GM19397 (cell line): ENCODE measurements around the gene APOL3.
"Not testable (repeated sequence)": the region's sequence is repeated elsewhere in the genome, so short reads cannot be mapped to it uniquely, and the experiment has no call there.

Experiments
- ATAC-seq: cut with Tn5 transposase; IDR thresholded peaks from one replicate; pipeline ENCODE4 v1.9.1; 2021; ENCODE audit warnings: mild to moderate bottlenecking, moderate library complexity; ENCODE audit not compliant: unreplicated experiment

The APOL3 gene

GRCh38 chr22:36162127-36163034 is 1.8 kb upstream of the APOL3 start:
- no peak for ATAC-seq

- not testable (repeated sequence) for ATAC-seq
Measured at GRCh38 chr22:36161793-36162126, 1.2 kb upstream of the APOL3 start.

- ATAC-seq: no peak
Measured at GRCh38 chr22:36156515-36157419, 3.8 kb downstream of the APOL3 start.

DNA sequence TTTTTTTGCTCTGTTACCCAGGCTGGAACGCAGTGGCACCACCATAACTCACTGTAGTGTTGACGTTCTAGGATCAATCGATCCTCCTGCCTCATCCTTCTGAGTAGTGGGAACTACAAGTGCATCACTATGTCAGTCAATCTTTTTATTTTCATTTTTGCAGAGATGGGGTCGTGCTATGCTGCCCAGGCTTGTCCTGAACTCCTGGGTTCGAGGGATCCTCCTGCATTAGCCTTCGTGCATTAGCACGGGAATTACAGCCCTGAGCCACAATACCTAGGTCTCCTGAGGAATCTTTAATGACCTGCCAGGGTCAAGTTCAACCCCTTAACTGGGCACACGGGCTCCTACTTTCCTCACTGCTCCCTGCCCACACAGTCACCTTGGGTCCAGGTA is 4.4 kb downstream of the APOL3 start:
- ATAC-seq: no peak

DNA sequence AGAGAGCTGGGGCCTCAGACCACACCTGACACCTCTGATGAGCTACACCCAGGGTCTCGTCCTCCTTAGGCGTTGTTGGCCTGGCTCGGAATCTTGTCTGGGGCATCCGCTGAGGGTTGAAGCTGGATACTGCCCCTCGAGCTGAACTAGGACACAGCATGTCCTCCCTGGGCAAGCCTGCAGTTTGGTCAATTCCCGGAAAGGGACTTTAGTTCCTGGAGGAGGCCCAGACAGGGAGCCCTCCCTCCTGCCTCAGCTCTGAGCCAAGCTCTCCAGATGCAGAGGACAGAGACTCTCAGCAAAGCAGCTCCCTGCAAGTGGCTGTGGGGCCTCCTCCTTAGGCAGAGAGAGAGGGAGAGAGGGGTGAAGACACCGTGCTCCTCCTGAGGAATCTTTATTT is 4.9 kb downstream of the APOL3 start:
- ATAC-seq: no peak

- ATAC-seq: no peak
Measured at GRCh38 chr22:36154423-36154945, 6.1 kb downstream of the APOL3 start.

DNA sequence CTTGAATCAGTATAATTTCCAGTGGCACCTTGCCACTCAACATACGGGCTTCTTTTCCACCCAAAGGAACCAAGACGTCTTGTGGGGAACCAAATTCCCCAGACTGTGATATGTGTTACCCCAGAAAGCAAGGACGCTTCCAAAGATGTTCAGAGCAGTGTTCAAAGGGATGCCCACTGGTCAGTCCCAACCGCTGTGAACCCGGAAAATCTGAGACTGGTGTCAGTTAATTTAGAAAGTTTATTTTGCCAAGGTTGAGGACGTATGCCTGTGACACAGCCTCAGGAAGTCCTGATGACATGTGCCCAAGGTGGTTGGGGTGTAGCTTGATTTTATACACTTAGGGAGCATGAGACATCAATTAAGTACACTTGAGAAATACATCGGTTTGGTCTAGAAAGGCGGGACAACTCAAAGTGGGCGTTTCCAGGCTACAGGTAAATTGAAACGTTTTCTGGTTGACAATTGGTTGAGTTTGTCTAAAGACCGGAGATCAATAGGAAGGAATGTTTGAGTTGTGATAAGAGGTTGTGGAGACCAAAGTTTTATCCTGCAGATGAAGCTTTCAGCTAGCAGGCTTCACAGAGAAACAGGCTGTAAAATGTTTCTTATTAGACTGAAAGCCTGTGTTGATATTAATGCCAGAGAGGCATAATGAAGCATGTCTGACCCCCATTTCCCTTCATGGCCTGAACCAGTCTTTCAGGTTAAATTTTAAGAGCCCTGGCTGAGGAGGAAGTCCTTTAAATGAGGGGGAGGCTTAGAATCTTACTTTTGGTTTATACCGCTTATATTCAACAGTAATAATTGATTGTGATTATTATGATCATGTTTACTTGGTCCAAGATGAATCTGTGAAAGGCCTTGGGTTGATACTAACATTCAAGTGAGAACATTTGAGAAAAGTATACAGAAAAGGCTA is 6.8 kb downstream of the APOL3 start:
- no peak for ATAC-seq

DNA sequence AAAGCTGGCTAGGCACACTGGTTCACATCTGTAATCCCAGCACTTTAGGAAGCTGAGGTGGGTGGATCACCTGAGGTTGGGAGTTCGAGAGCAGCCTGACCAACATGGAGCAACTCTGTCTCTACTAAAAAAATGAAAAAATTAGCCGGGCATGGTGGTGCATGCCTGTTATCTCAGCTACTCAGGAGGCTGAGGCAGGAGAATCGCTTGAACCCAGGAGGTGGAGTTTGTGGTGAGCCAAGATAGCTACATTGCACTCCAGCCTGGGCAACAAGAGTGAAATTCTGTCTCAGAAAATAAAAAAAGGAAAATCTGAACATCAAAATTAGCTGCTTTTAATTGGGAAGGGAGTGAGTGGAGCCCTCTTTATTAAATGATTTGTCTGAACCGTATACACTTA is 7.7 kb downstream of the APOL3 start:
- ATAC-seq: not testable (repeated sequence)

DNA sequence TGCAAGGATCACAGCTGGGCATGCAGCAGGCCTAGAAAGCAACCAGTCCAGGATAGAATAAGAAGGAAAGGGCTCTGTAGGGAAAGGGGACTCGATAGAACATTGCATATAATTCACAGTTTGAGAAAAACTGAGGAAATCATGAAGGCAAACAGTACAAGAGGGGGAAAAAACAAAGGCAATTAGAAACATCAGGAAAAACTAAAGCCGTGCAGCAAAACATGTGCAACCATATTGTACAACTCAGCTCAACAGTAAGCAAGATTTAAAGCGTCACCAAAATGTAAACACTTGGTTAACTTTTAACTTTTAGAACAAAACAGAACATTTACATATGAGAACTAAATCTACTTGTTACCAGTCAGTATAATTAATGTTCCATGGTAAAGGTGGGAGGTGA is 8.5 kb downstream of the APOL3 start:
- no peak for ATAC-seq

DNA sequence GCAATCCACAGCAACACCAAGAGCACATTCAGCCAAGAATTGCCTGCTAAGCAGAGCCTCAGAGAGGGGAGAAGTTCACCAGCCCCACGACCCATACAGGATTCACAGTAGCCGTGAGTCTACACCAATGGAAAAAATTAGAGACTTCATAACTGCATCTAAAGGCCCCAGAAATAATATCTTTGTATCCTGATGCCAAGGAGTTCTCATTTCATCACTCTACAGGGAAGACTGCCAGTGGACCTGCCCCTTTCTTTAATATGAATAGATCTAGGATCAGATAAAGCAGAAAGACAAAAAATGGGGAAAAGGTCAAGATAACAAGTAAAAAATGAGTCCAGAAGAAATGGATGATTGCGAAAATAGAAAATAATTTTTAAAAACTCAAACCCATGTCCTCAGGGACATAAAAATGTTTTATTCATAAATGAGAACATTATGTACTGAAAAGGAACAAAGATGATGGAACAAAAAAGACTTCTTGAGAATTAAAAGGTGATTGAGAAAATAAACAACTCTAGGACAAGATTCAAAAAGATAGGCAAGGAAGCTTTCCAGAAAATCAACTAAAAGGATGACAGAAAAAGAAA is 9.5 kb downstream of the APOL3 start:
- no peak for ATAC-seq

GRCh38 chr22:36149441-36149840 is 11.1 kb downstream of the APOL3 start:
- no peak for ATAC-seq

GRCh38 chr22:36148411-36148810 is 12.1 kb downstream of the APOL3 start:
- no peak for ATAC-seq

DNA sequence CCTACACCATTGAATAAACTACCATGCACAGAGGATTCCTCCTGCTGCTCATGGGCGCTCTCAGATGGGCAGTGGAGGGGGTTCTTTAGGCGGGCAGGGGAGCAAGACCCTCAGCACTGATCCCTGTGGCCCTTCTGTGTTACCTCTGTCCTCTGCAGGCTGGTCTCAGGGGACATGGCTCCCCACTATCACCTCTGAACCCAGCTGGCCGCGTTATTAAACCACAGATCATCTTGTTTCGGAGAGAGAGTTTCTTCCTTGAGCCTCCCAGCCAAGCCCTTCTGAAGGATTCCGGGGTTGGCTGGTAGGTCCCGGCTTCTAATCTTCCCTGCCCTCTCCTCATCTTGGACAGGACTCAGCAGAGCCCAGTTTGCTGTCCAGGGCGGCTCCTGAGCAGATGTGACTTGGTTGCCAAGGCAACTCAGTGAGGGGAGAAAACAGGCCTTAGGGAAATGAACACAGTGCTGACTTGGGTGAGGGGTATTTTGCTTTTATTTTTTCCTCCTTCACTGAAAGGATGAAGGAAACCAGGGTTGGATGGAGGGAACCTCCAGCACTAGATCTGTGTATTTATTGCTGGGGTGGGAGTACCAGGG is 13.3 kb downstream of the APOL3 start:
- ATAC-seq: no peak

DNA sequence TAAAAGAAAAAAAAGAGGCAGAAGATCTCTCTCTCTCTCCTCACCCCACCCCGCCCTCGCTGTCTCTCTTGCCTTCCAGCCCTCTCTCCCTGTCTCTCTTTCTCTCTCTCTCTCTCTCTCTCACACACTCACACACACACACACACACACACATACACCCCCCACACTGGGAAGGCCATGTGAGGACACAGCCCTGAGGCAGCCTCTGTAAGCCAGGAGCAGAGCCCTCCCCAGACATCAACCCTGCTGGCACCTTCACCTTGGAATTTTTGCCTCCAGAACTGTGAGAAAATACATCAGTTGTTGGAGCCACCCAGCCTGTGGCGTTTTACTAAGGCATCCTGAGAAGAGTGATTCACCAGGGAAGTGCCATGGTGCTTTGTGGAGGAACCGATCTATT is 14.7 kb downstream of the APOL3 start:
- no peak for ATAC-seq

DNA sequence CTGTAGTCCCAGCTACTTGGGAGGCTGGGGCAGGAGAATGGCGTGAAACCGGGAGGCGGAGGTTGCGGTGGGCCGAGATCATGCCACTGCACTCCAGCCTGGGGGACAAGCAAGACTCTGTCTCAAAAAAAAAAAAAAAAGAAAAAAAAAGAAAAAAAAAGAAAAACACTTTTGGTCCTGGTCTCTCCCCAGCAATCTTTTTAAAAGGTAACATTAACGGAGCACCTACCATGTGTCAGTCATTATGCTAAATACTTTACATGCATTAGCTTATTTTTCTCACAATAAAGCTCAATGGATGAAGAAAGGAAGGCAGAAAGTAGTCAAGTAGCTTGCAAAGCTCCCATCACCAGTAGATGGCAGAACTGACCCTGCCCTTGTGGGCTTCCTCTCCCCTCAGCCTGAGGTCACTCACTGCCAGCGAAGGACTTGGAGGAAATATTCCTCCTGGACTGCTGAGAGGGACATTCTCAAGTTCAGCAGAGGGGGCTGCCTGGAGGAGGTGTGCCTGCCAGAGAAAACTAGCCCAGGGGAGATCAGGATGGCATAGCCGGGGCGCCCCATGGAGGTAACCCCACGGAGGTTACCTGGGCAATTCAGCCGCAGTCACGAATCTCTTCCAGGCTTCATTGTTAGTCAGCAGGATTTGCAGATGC is 15.5 kb downstream of the APOL3 start:
- ATAC-seq: no peak

DNA sequence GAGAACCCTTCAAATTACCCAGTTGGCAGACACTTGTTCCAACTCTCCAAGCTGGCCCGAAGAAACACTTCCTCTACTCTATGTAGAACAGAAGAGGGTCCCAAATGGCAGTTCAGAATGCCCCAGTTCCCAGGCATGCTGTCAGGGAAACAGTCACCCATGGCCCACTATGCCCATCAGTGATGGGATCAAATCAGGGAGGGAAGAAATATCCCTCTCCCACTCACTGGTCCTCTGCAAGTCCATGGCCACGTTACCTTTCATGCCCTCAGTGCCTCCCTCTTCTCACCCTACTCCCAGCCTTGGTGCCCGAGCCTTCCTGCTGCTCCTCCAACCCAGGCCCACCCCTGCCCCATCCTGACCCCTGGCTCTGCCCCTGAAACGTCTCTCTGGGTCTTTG is 16.6 kb downstream of the APOL3 start:
- ATAC-seq: no peak

DNA sequence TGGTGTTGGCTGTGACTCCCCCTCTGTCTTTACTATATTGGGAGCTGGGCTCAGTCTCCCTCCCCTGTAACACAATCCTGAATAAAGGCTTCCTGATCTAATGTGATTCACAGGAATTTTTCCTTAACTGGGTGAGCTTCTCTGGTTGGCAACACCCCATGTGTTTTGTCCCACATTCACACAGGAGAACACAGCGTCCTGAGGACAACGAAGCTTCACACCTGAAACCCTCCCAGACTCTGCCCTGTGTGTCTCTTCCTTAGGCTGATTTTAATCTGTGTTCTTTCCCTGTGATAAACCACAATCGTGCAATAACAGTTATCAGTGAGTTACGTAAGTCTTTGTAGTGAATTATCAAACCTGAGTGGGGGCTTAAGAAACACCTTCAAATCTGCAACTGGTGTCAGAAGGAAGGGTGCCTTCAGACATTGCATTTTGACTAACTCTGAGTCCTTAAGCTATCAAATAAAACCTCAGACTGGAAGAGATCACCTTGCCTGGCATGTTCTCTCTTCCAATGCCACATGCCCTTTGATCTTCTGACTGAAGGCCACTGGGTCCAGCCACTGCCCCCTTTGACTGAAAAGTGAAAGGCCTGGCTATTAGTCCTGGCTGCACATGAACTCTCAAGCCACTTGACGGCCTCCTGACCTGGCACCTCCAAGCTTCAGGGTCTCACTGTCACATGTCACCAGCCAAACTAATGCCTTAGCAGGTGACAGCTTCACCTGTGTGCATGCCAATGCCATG is 17.3 kb downstream of the APOL3 start:
- no peak for ATAC-seq

DNA sequence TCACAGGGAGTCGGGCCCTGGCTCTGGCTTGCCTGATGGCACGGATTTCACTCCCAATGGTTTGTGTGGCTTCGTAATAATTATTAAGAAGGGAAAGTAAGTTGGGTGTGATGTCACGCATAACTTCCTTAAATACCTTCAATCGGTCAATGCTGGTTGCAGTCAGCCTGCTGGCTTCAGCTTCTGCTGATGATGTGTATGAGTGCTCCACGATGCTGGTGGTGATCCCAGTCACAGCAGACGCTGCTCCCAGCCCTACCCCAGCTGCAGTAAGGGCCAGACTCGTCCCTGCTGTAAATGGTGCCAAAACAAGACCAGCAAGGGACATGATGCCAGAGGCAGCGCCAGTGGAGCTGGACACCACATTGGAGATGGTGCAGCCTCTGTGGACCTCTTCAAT is 19.1 kb downstream of the APOL3 start:
- ATAC-seq: no peak

DNA sequence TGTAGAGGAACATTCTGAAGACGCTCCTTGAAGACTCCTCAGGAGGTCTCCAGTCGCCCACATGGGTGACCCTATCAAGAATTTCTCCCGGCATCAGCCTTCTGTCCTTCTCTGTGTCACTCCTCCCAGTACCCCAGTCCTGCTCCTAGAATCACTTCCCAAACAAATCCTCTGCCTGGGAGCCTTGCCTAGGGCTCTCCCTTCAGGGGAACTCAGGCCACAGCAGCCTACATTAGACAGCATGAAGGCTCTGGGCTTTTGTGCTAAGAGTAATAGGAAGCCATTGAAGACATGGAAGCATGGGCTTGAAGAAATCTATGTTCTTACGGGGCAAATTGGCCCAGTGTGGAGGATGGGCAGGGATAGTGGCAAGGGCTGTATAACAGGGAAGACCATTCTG is 21.8 kb downstream of the APOL3 start:
- ATAC-seq: not testable (repeated sequence)
